Measurements from ENCODE around the gene GOLGA2.

- TF ChIP-seq POLR2A (IDR thresholded peaks at IDR 0.05; ENCODE audit: low read depth, low read length) (no peak), TAF1 (IDR thresholded peaks at IDR 0.05; ENCODE audit: borderline replicate concordance, low read depth, low read length) (no peak), POLR2AphosphoS5 (IDR thresholded peaks at IDR 0.05; ENCODE audit: low read depth, low read length) (no peak)
Measured at GRCh38 chr9:128321343-128321742, 45.5 kb upstream of the GOLGA2 start.

Data from GM12892 (cell line).